WTC11 (cell line): Measurements from ENCODE around the gene NLRP3. TPM values are rescaled to one million over a fixed set of nuclear protein-coding genes. Genes with fewer than 3 reads are reported as not detected.

Experiments
- ATAC-seq: fragments of 200-7000 bp; cut with Tn5 transposase; 2 replicates; pipeline ENCODE4 v1.10.0; 2021; ENCODE audit warnings: mild to moderate bottlenecking, moderate library complexity
- CTCF ChIA-PET: fragments of 300-600 bp; sonication (Branson Sonifier 250); formaldehyde crosslinking; loops from one replicate; lab custom pipeline; 2021; ENCODE audit warnings: antibody characterized with exemption; lab: Charles Lee
- POLR2A ChIA-PET: fragments of 350-600 bp; sonication (Branson Sonifier 250); formaldehyde crosslinking; loops from one replicate; lab custom pipeline; 2021; ENCODE audit warnings: antibody characterized with exemption; lab: Charles Lee
- DNase-seq: peaks from one replicate; pipeline ENCODE4 v3.0.0; 2021; ENCODE audit warnings: low spot score
- H3K27ac Mint-ChIP-seq: 2 replicates; pipeline ENCODE4 v1.8.0; 2021; ENCODE audit warnings: mixed read lengths
- H3K27me3 Mint-ChIP-seq: 2 replicates; pipeline ENCODE4 v1.8.0; 2021; ENCODE audit warnings: low read depth, mild to moderate bottlenecking, moderate library complexity, mixed read lengths
- H3K36me3 Mint-ChIP-seq: 2 replicates; pipeline ENCODE4 v1.8.0; 2021; ENCODE audit warnings: mixed read lengths
- H3K4me1 Mint-ChIP-seq: 2 replicates; pipeline ENCODE4 v1.8.0; 2022; ENCODE audit warnings: mixed read lengths
- H3K4me3 Mint-ChIP-seq: 2 replicates; pipeline ENCODE4 v1.8.0; 2021; ENCODE audit warnings: mild to moderate bottlenecking, moderate library complexity, mixed read lengths
- H3K9me3 Mint-ChIP-seq: 2 replicates; pipeline ENCODE4 v1.8.0; 2021; ENCODE audit warnings: mixed read lengths
- AR ChIP-seq: fragments of 250-450 bp; sonication (Bioruptor Pico); IDR thresholded peaks from 2 replicates; pipeline ENCODE4 v1.9.0; 2021; ENCODE audit warnings: mild to moderate bottlenecking
- ARID4B ChIP-seq: sonication (generic); formaldehyde crosslinking; IDR thresholded peaks from 2 replicates; pipeline ENCODE4 v1.8.0; 2023; ENCODE audit warnings: missing genetic modification reagents, mild to moderate bottlenecking, borderline replicate concordance
- ELF4 ChIP-seq: sonication (generic); formaldehyde crosslinking; IDR thresholded peaks from 2 replicates; pipeline ENCODE4 v1.8.1; 2022; ENCODE audit warnings: low read depth, mild to moderate bottlenecking, moderate library complexity, missing genetic modification reagents
- ETV6 ChIP-seq: sonication (generic); formaldehyde crosslinking; IDR thresholded peaks from 2 replicates; pipeline ENCODE4 v1.8.1; 2022; ENCODE audit warnings: mild to moderate bottlenecking, missing genetic modification reagents
- FOXK1 ChIP-seq: sonication (generic); formaldehyde crosslinking; IDR thresholded peaks from 2 replicates; pipeline ENCODE4 v1.8.0; 2022; ENCODE audit warnings: mild to moderate bottlenecking, moderate library complexity, missing genetic modification reagents
- GABPB1 ChIP-seq: sonication (generic); formaldehyde crosslinking; IDR thresholded peaks from 2 replicates; pipeline ENCODE4 v1.8.1; 2023; ENCODE audit warnings: mild to moderate bottlenecking, missing genetic modification reagents
- IRF2 ChIP-seq: sonication (generic); formaldehyde crosslinking; IDR thresholded peaks from 2 replicates; pipeline ENCODE4 v1.8.0; 2022; ENCODE audit warnings: low read depth, missing genetic modification reagents, borderline replicate concordance
- MAX ChIP-seq: sonication (generic); formaldehyde crosslinking; IDR thresholded peaks from 2 replicates; pipeline ENCODE4 v1.8.0; 2022; ENCODE audit warnings: mild to moderate bottlenecking, missing genetic modification reagents
- NR1H2 ChIP-seq: sonication (generic); formaldehyde crosslinking; IDR thresholded peaks from 2 replicates; pipeline ENCODE4 v1.9.0; 2021; ENCODE audit warnings: mild to moderate bottlenecking, moderate library complexity, missing genetic modification reagents
- NR3C1 ChIP-seq: sonication (generic); formaldehyde crosslinking; conservative IDR thresholded peaks from 2 replicates; pipeline ENCODE4 v1.8.1; 2023; ENCODE audit warnings: low read depth, mild to moderate bottlenecking, missing genetic modification reagents
- OVOL2 ChIP-seq: fragments of 250-450 bp; sonication (Bioruptor Pico); IDR thresholded peaks from 2 replicates; pipeline ENCODE4 v1.9.0; 2021; ENCODE audit warnings: mild to moderate bottlenecking, borderline replicate concordance
- RELA ChIP-seq: sonication (generic); formaldehyde crosslinking; IDR thresholded peaks from 2 replicates; pipeline ENCODE4 v1.8.1; 2022; ENCODE audit warnings: missing genetic modification reagents, mild to moderate bottlenecking, borderline replicate concordance
- SP1 ChIP-seq: sonication (generic); formaldehyde crosslinking; conservative IDR thresholded peaks from 2 replicates; pipeline ENCODE4 v1.8.1; 2022; ENCODE audit warnings: missing genetic modification reagents
- TP53 ChIP-seq: sonication (generic); formaldehyde crosslinking; IDR thresholded peaks from 2 replicates; pipeline ENCODE4 v1.8.1; 2023; ENCODE audit warnings: mild to moderate bottlenecking, missing genetic modification reagents
- ZMAT4 ChIP-seq: fragments of 250-450 bp; sonication (Bioruptor Pico); IDR thresholded peaks from 2 replicates; pipeline ENCODE4 v1.9.0; 2021; ENCODE audit warnings: mild to moderate bottlenecking
- ZNF138 ChIP-seq: sonication (generic); formaldehyde crosslinking; conservative IDR thresholded peaks from 2 replicates; pipeline ENCODE4 v1.8.1; 2022; ENCODE audit warnings: mild to moderate bottlenecking, moderate library complexity, missing genetic modification reagents
- ZNF219 ChIP-seq: sonication (generic); formaldehyde crosslinking; IDR thresholded peaks from 2 replicates; pipeline ENCODE4 v1.8.0; 2023; ENCODE audit warnings: missing genetic modification reagents, mild to moderate bottlenecking, borderline replicate concordance
- ZNF281 ChIP-seq: sonication (generic); formaldehyde crosslinking; IDR thresholded peaks from 2 replicates; pipeline ENCODE4 v1.8.0; 2023; ENCODE audit warnings: mild to moderate bottlenecking, missing genetic modification reagents
- total RNA-seq: library from RNA; stranded (reverse); gene quantifications from 3 replicates; pipeline ENCODE4 v1.2.3, GENCODE V29; 2021
- TF ChIP-seq, protein P1 (sequence below): sonication (generic); formaldehyde crosslinking; IDR thresholded peaks from 2 replicates; pipeline ENCODE4 v1.8.1; 2023; ENCODE audit warnings: mild to moderate bottlenecking, missing genetic modification reagents, moderate library complexity
- TF ChIP-seq, protein P2 (sequence below): sonication (generic); formaldehyde crosslinking; conservative IDR thresholded peaks from 2 replicates; pipeline ENCODE4 v1.8.1; 2022; ENCODE audit warnings: mild to moderate bottlenecking, missing genetic modification reagents
- TF ChIP-seq, protein P3 (sequence below): sonication (generic); formaldehyde crosslinking; IDR thresholded peaks from 2 replicates; pipeline ENCODE4 v1.8.1; 2022; ENCODE audit warnings: mild to moderate bottlenecking, moderate library complexity, missing genetic modification reagents

NLRP3 gene
- total RNA-seq, 1 experiment from 2014 or later = 0.11 TPM

- ChIA-PET POLR2A (interaction anchor here (0.5 kb wide), 1 partner anchor 10 kb away, joined by 13 read pairs; no protein-coding TSS in a partner anchor), CTCF (interaction anchor here (0.6 to 3.4 kb wide), 9 partner anchors 10 to 241 kb away, joined by 3 to 59 read pairs (median 9); no protein-coding TSS in a partner anchor)
Measured at GRCh38 chr1:247390996-247391395, 25.0 kb upstream of the NLRP3 start.

DNA sequence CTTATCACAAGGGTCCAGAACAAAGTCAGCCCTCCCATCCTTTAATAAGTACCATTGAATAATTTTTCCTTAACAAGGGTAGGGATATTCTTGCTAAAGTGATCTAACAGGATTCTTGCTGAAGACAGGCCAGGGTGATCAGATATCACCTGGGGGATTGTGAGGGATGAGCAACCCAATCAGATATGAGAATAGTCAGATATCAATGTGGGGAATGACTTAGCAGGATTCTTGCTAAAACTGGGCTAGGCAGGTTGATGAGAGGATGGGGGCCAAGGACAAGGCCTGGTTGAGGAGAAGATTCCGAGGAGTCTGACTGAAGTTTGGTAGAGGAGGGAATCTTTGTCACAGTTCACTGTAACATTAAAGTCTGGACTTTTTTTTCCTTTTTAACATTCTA, 23.9 kb upstream of the NLRP3 start:
- ATAC-seq (no peak), DNase-seq (no peak)
- no peaks in the 10 kb centered on the region for H3K36me3 Mint-ChIP-seq
- H3K27me3 Mint-ChIP-seq = peaks cover 20% of the 10 kb centered on the region
- H3K4me3 Mint-ChIP-seq = no peak overlapping the region
- TF ChIP-seq NR1H2 (CRISPR knock-in tag) (no peak), TP53 (no peak), AR (no peak), NR3C1 (CRISPR knock-in tag) (no peak), ZMAT4 (no peak), SP1 (CRISPR knock-in tag) (no peak), IRF2 (CRISPR knock-in tag) (no peak), ZNF138 (CRISPR knock-in tag) (no peak), RELA (CRISPR knock-in tag) (no peak), ZNF281 (CRISPR knock-in tag) (no peak), ARID4B (CRISPR knock-in tag) (no peak), MAX (CRISPR knock-in tag) (no peak), ELF4 (CRISPR knock-in tag) (no peak), ZNF219 (CRISPR knock-in tag) (no peak), FOXK1 (CRISPR knock-in tag) (no peak), ETV6 (no peak), OVOL2 (CRISPR knock-in tag) (no peak)
- TF ChIP-seq, protein P1, sequence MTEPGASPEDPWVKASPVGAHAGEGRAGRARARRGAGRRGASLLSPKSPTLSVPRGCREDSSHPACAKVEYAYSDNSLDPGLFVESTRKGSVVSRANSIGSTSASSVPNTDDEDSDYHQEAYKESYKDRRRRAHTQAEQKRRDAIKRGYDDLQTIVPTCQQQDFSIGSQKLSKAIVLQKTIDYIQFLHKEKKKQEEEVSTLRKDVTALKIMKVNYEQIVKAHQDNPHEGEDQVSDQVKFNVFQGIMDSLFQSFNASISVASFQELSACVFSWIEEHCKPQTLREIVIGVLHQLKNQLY = no peak
- TF ChIP-seq, protein P2, sequence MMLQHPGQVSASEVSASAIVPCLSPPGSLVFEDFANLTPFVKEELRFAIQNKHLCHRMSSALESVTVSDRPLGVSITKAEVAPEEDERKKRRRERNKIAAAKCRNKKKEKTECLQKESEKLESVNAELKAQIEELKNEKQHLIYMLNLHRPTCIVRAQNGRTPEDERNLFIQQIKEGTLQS (CRISPR knock-in tag) = no peak
- TF ChIP-seq, all 79 proteins: peak for 0
- H3K9me3 Mint-ChIP-seq = no peaks in the 10 kb centered on the region
- H3K27ac Mint-ChIP-seq = no peak overlapping the region; the same call in 1 of the 2 replicates
- H3K4me1 Mint-ChIP-seq = peaks cover 17% of the 10 kb centered on the region
- ChIA-PET POLR2A (no interaction called here), CTCF (no interaction called here)

More at GRCh38 chr1:247390996-247391395, 25.0 kb upstream of the NLRP3 start:
- DNase-seq = no peak
- Mint-ChIP-seq H3K27ac (no peak overlapping the region), H3K4me1 (peaks cover 23% of the 10 kb centered on the region), H3K9me3 (no peaks in the 10 kb centered on the region), H3K4me3 (no peak overlapping the region), H3K36me3 (peaks cover 2% of the 10 kb centered on the region; the same call in 1 of the 2 replicates), H3K27me3 (peaks cover 20% of the 10 kb centered on the region)
- no peak for TF ChIP-seq GABPB1
- TF ChIP-seq, protein P3, sequence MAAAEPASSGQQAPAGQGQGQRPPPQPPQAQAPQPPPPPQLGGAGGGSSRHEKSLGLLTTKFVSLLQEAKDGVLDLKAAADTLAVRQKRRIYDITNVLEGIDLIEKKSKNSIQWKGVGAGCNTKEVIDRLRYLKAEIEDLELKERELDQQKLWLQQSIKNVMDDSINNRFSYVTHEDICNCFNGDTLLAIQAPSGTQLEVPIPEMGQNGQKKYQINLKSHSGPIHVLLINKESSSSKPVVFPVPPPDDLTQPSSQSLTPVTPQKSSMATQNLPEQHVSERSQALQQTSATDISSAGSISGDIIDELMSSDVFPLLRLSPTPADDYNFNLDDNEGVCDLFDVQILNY (CRISPR knock-in tag) = no peak
- TF ChIP-seq SP1 (CRISPR knock-in tag) = no peak
- no peak for ATAC-seq
